GM23338 (cell line): ENCODE results near the gene ALMS1. TPM values are rescaled to one million over a fixed set of nuclear protein-coding genes. Genes with fewer than 3 reads are reported as not detected.
"Not testable (repeated sequence)": the region's sequence is repeated elsewhere in the genome, so short reads cannot be mapped to it uniquely, and the experiment has no call there.

Source experiments
- ATAC-seq: fragments of 200-7000 bp; cut with Tn5 transposase; 3 replicates; pipeline ENCODE4 v1.9.1; 2020
- DNase-seq: peaks from one replicate; pipeline ENCODE4 v3.0.0-alpha.2; 2015; ENCODE audit warnings: low spot score
- H2AFZ ChIP-seq: fragments of 200-600 bp; sonication (generic); 2 replicates; pipeline ENCODE4 v1.8.0; 2016; ENCODE audit warnings: antibody characterized with exemption, mild to moderate bottlenecking, moderate library complexity
- H3F3A ChIP-seq: fragments of 200-600 bp; sonication (generic); replicated peaks from 2 replicates; pipeline ENCODE4 v1.8.0; 2017; ENCODE audit warnings: antibody characterized with exemption, mixed run types, low read depth
- H3K27ac ChIP-seq: fragments of 200-600 bp; sonication (generic); 2 replicates; pipeline ENCODE4 v1.6.1; 2016; ENCODE audit warnings: low read depth
- H3K27me3 ChIP-seq: fragments of 200-600 bp; sonication (generic); 2 replicates; pipeline ENCODE4 v1.8.0; 2016; ENCODE audit warnings: mild to moderate bottlenecking, mixed run types, moderate library complexity; ENCODE audit not compliant: insufficient read depth
- H3K36me3 ChIP-seq: fragments of 200-600 bp; sonication (generic); 2 replicates; pipeline ENCODE4 v1.8.0; 2016; ENCODE audit warnings: mild to moderate bottlenecking; ENCODE audit not compliant: insufficient read depth
- H3K4me1 ChIP-seq: fragments of 200-600 bp; sonication (generic); 2 replicates; pipeline ENCODE4 v1.8.0; 2016; ENCODE audit warnings: mild to moderate bottlenecking, moderate library complexity; ENCODE audit not compliant: insufficient read depth
- H3K4me2 ChIP-seq: fragments of 200-600 bp; sonication (generic); 2 replicates; pipeline ENCODE4 v1.7.1; 2017; ENCODE audit warnings: mixed run types
- H3K4me3 ChIP-seq: fragments of 200-600 bp; sonication (generic); 2 replicates; pipeline ENCODE4 v1.6.1; 2016; ENCODE audit warnings: mixed run types
- H3K79me2 ChIP-seq: fragments of 200-600 bp; sonication (generic); replicated peaks from 2 replicates; pipeline ENCODE4 v1.8.0; 2017; ENCODE audit warnings: mild to moderate bottlenecking; ENCODE audit not compliant: insufficient read depth
- H3K9me2 ChIP-seq: fragments of 200-600 bp; sonication (generic); 2 replicates; pipeline ENCODE4 v1.8.0; 2017; ENCODE audit not compliant: insufficient read depth
- H4K20me1 ChIP-seq: fragments of 200-600 bp; sonication (generic); replicated peaks from 2 replicates; pipeline ENCODE4 v1.8.0; 2017; ENCODE audit warnings: mild to moderate bottlenecking; ENCODE audit not compliant: insufficient read depth
- H3K27ac Mint-ChIP-seq: 2 replicates; pipeline ENCODE4 v1.8.0; 2020; ENCODE audit warnings: inconsistent platforms, mild to moderate bottlenecking, moderate library complexity, mixed read lengths
- H3K27me3 Mint-ChIP-seq: 3 replicates; pipeline ENCODE4 v1.8.0; 2022; ENCODE audit warnings: low read depth, mild to moderate bottlenecking, moderate library complexity, mixed read lengths, inconsistent platforms; ENCODE audit not compliant: insufficient read depth, poor library complexity
- H3K36me3 Mint-ChIP-seq: 3 replicates; pipeline ENCODE4 v1.8.0; 2021; ENCODE audit warnings: low read depth, mild to moderate bottlenecking, inconsistent platforms, moderate library complexity, mixed read lengths
- H3K4me1 Mint-ChIP-seq: 3 replicates; pipeline ENCODE4 v1.8.0; 2020; ENCODE audit warnings: mild to moderate bottlenecking, inconsistent platforms, mixed read lengths
- H3K4me3 Mint-ChIP-seq: 3 replicates; pipeline ENCODE4 v1.8.0; 2021; ENCODE audit warnings: moderate library complexity, mild to moderate bottlenecking, inconsistent platforms, mixed read lengths
- H3K9me3 Mint-ChIP-seq: 3 replicates; pipeline ENCODE4 v1.8.0; 2020; ENCODE audit warnings: moderate library complexity, mild to moderate bottlenecking, inconsistent platforms, mixed read lengths
- CREB1 ChIP-seq: fragments of 250-450 bp; sonication (Bioruptor Pico); IDR thresholded peaks from 2 replicates; pipeline ENCODE4 v1.5.0; 2020; ENCODE audit warnings: low read depth, mild to moderate bottlenecking, moderate library complexity
- polyA plus RNA-seq: library from polyadenylated mRNA; unstranded; fragments of >200 nt; fragmentation: Nextera tagmentation; extraction: Ambion mirVana; gene quantifications from 2 replicates; pipeline ENCODE4 v1.2.1, GENCODE V29; 2016
- total RNA-seq: library from RNA; depleted of rRNA; stranded (reverse); fragments of >200 nt; shearing (Covaris generic); gene quantifications from 2 replicates; pipeline ENCODE4 v1.2.3, GENCODE V29; 2014
- TF ChIP-seq, protein P1 (sequence below): fragments of 250-450 bp; sonication (Bioruptor Pico); IDR thresholded peaks from 2 replicates; pipeline ENCODE4 v1.5.0; 2020; ENCODE audit warnings: mild to moderate bottlenecking, moderate library complexity
- TF ChIP-seq, protein P2 (sequence below), 2 experiments: fragments of 200-600 bp in 1 of 2; sonication (generic) in 1 of 2; conservative IDR thresholded peaks; 2 replicates each; pipeline versions ENCODE4 v1.5.1 to v1.6.1; 2016 to 2017; ENCODE audit warnings: antibody characterized with exemption in 2 of 2, low read depth in 2 of 2, mild to moderate bottlenecking in 2 of 2, moderate library complexity in 1 of 2

ALMS1 gene
- total and polyA plus RNA-seq, 2 experiments from 2014 or later, result 38.8 to 65.7 TPM

DNA sequence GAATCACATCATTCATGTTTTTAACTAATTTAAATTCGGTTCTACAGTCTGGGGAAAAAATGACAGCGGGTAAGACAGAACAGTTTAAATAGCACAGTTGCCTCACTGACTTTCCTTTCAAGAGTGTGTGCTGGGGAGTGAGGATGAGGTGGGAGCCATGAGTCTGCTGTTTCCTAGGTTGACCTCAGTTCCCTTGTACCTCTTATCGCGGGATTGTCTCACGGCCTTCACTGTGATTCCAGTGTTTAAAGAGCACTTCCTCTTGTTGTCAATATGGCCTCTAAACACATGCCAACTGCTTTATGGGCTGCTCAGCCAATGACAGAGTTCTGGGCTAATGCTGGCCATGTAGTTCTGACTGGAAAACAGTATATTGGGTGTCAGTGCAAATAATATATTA is 41.6 kb upstream of the ALMS1 start (continued):
- TF ChIP-seq, protein P1, sequence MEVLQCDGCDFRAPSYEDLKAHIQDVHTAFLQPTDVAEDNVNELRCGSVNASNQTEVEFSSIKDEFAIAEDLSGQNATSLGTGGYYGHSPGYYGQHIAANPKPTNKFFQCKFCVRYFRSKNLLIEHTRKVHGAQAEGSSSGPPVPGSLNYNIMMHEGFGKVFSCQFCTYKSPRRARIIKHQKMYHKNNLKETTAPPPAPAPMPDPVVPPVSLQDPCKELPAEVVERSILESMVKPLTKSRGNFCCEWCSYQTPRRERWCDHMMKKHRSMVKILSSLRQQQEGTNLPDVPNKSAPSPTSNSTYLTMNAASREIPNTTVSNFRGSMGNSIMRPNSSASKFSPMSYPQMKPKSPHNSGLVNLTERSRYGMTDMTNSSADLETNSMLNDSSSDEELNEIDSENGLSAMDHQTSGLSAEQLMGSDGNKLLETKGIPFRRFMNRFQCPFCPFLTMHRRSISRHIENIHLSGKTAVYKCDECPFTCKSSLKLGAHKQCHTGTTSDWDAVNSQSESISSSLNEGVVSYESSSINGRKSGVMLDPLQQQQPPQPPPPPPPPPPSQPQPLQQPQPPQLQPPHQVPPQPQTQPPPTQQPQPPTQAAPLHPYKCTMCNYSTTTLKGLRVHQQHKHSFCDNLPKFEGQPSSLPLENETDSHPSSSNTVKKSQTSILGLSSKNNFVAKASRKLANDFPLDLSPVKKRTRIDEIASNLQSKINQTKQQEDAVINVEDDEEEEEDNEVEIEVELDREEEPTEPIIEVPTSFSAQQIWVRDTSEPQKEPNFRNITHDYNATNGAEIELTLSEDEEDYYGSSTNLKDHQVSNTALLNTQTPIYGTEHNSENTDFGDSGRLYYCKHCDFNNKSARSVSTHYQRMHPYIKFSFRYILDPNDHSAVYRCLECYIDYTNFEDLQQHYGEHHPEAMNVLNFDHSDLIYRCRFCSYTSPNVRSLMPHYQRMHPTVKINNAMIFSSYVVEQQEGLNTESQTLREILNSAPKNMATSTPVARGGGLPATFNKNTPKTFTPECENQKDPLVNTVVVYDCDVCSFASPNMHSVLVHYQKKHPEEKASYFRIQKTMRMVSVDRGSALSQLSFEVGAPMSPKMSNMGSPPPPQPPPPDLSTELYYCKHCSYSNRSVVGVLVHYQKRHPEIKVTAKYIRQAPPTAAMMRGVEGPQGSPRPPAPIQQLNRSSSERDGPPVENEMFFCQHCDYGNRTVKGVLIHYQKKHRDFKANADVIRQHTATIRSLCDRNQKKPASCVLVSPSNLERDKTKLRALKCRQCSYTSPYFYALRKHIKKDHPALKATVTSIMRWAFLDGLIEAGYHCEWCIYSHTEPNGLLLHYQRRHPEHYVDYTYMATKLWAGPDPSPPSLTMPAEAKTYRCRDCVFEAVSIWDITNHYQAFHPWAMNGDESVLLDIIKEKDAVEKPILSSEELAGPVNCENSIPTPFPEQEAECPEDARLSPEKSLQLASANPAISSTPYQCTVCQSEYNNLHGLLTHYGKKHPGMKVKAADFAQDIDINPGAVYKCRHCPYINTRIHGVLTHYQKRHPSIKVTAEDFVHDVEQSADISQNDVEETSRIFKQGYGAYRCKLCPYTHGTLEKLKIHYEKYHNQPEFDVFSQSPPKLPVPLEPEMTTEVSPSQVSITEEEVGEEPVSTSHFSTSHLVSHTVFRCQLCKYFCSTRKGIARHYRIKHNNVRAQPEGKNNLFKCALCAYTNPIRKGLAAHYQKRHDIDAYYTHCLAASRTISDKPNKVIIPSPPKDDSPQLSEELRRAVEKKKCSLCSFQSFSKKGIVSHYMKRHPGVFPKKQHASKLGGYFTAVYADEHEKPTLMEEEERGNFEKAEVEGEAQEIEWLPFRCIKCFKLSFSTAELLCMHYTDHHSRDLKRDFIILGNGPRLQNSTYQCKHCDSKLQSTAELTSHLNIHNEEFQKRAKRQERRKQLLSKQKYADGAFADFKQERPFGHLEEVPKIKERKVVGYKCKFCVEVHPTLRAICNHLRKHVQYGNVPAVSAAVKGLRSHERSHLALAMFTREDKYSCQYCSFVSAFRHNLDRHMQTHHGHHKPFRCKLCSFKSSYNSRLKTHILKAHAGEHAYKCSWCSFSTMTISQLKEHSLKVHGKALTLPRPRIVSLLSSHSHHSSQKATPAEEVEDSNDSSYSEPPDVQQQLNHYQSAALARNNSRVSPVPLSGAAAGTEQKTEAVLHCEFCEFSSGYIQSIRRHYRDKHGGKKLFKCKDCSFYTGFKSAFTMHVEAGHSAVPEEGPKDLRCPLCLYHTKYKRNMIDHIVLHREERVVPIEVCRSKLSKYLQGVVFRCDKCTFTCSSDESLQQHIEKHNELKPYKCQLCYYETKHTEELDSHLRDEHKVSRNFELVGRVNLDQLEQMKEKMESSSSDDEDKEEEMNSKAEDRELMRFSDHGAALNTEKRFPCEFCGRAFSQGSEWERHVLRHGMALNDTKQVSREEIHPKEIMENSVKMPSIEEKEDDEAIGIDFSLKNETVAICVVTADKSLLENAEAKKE, result no peak
- TF ChIP-seq, protein P2, sequence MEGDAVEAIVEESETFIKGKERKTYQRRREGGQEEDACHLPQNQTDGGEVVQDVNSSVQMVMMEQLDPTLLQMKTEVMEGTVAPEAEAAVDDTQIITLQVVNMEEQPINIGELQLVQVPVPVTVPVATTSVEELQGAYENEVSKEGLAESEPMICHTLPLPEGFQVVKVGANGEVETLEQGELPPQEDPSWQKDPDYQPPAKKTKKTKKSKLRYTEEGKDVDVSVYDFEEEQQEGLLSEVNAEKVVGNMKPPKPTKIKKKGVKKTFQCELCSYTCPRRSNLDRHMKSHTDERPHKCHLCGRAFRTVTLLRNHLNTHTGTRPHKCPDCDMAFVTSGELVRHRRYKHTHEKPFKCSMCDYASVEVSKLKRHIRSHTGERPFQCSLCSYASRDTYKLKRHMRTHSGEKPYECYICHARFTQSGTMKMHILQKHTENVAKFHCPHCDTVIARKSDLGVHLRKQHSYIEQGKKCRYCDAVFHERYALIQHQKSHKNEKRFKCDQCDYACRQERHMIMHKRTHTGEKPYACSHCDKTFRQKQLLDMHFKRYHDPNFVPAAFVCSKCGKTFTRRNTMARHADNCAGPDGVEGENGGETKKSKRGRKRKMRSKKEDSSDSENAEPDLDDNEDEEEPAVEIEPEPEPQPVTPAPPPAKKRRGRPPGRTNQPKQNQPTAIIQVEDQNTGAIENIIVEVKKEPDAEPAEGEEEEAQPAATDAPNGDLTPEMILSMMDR (conservative IDR thresholded peaks at IDR 0.05; ENCODE audit: low read depth in 2 of 2), result no peak
- no peak for TF ChIP-seq CREB1 (CRISPR knock-in tag)

DNA sequence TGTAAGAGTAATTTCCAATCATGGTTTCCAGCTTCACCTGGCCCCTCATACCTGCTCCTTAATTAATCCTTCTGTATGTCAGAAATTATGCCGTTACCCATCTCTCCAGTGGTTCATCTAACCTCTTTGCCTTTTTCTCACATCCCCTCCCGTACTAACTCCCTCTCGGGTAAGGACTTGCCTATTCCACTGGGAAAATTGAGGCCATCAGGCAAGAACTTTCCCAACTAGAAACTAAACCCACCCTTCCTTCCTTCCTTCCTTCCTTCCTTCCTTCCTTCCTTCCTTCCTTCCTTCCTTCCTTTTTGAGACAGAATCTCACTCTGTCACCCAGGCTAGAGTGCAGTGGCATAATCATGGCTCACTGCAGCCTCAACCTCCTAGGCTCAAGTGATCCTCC is 40.9 kb upstream of the ALMS1 start:
- not testable (repeated sequence) for H2AFZ ChIP-seq, H3K4me3 ChIP-seq, H3K27ac Mint-ChIP-seq, H3K4me1 Mint-ChIP-seq, H3K4me3 Mint-ChIP-seq, H3K27me3 Mint-ChIP-seq, H3K27ac ChIP-seq, ATAC-seq, H4K20me1 ChIP-seq, H3K4me1 ChIP-seq, H3F3A ChIP-seq, H3K9me2 ChIP-seq, DNase-seq, H3K79me2 ChIP-seq, H3K36me3 Mint-ChIP-seq, H3K27me3 ChIP-seq, H3K9me3 Mint-ChIP-seq, H3K4me2 ChIP-seq, H3K36me3 ChIP-seq
